GM03348 (cell line): ENCODE results near the gene TFDP1.

ENCODE experiments used
- DNase-seq: peaks from one replicate; pipeline ENCODE4 v3.0.0; 2012; ENCODE audit warnings: low spot score

The TFDP1 gene

DNA sequence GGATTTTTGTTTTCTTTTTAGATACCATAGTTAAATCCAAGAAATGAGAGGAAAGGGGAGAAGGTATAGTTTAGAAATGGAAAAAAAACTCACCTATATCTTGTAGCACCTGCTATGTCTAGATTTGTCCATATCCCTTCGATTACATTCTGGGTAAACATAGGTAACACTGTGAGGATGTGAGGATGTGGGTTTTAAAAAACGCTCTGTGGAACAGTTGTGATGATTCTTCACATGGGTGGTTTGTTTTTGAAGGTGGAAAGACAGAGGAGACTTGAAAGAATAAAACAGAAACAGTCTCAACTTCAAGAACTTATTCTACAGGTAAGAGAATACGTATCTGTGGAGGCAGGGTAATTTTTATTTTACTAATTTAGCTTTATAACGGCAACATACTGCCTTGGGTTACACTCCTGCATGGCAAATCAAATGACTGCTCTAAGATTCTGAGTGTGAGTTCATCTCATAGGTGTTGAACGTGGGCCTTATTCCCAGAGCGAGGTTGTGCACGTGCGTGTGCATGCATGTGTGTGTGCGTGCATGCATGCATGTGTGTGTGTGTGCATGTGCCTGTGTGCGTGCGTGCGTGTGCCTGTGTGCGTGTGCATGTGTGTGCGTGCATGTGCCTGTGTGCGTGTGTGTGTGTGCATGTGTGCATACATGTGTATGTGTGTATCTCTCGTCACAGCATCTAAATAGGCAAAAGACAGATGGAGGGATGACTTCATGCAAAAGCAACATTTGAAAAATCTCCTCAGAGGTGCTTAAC lies 49.9 kb downstream of the TFDP1 start:
- DNase-seq, result no peak

DNA sequence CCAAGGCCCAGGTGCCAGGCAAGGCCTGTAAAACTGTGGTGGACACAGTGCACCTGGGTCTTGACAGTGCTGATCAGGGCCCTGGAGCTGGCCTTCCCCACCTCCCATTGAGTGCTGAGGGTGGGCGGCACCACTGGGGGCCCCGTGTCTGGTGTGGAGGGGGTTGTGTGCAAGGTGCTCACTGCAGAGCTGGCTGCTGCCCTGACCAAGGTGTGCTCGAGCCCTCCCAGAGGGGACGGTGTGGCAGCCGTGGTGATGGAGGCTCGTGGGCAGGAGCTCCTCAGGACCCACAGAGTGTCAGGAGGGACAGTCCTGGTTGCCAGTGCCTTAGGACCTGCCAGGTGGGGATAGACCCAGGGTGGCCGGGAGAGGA lies 50.5 kb downstream of the TFDP1 start:
- DNase-seq, result no peak

DNA sequence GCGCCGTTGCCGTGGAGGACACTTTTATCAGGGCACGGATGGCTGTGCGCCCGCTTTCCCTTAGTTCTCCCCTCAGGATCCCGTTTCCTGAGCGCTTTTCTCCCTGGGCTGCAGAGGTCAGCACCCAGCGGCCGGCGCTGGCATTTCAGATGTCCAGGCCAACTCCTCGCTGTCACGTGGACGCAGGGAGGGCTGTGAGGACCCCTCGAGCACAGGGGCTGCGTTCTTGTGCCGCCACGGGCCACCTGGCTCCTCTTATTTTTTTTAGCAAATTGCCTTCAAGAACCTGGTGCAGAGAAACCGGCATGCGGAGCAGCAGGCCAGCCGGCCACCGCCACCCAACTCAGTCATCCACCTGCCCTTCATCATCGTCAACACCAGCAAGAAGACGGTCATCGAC lies 51.2 kb downstream of the TFDP1 start:
- no peak for DNase-seq

DNA sequence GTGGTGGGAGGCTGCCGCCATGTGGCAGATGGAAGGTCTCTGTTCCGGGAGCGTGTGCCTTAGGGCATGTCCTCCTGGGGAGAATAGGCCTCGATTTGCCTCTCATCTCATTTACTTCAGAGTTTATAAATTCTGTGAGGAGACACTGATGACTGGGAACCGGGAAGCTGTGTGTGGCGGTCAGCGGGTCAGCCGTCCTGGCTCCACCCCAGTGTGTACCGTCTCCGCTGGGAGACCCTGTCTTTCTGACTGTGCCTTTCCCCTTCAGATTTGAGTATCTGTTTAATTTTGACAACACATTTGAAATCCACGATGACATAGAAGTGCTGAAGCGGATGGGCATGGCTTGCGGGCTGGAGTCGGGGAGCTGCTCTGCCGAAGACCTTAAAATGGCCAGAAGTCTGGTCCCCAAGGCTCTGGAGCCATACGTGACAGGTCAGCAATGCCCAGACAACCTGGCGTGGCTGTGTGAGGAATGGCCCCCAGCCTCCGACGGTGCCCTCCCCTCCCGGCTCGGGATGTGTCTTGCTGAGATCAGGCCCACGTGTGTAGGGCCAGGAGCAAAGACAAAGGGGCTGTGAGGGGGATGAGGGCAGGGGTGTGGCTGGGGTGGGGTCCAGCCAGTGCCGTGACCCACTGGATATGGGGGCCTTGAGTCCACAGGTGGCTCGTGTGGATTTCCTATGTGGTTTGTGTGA lies 51.9 kb downstream of the TFDP1 start:
- no peak for DNase-seq

DNA sequence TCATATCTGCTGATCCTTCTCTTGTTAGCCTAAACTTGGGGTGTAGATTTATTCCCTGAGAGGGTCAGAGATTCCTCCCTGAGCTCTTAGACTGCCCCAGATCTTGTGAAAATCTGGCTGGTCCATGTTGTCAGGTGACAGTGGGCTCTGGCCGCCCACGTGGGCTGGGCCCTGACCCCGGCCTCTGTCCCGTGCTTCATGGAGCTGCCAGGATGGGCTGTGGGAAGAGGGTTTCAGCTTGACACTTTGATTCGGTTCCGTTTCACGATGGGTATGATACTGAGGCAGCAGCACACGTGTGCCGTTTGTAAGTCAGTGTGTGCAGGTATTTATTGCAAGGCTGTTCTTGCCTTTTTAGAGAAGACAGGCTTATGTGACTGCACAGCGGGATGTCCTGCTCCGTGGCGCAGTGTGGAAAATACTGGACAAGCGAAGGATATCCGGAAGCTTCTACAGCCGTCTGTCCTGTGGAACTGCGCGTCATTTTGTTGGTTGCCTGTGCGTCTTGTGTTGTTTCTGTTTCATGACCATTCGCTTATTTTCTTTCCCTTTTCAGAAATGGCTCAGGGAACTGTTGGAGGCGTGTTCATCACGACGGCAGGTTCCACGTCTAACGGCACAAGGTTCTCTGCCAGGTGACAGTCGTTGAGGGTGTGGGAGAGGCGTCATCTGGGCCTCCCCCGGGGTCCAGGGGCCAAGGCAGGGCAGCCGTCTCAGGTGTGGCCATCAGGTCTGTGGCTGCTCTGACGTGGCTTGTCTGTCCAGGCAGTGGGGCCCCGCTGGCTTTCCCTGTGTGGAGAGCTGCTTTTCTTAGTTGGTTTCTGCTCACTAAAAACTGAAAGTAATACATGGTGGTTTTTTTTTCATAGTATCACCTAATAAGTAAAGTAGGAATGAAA lies 53.0 kb downstream of the TFDP1 start:
- no peak for DNase-seq

DNA sequence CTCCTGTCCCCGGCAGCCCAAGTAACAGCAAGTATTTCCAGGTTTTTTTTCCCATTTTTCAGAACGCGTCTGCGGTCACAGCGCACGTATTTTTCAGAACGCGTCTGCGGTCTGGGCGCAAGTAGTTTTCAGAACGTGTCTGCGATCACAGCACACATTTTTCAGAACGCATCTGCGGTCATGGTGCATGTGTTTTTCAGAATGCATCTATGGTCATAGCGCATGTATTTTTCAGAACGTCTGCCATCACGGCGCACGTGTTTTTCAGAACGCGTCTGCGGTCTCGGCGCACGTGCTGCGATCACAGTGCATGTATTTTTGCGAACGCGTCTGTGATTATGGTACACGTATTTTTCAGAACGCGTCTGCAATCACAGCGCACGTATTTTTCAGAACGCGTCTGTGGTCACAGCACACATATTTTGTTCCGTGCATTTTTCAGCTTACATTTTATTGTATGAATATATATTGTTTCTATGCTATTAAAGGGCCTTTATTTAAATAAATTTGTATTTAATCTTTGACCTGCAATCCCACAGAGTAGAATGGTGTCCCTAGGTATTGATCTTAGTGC lies 53.7 kb downstream of the TFDP1 start:
- DNase-seq, result no peak

DNA sequence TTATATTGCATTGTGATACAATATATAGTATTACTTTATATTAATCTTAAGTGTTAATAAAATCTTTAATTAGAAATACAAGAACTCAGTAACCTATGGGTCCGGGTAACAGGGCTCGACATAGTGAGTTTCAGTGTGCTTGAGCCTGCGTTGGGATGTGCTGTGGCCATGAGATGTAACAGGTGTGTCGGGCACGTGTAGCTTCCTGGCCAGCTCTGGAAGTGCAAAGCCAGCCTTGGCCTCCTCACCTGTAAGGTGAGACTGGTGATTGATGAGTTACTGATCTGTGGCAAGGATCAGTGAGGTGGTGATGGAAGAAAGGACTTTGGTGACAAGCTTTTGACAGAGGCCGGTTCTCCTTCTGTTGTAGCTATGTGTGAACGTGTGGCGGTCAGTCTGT lies 54.3 kb downstream of the TFDP1 start:
- no peak for DNase-seq

DNA sequence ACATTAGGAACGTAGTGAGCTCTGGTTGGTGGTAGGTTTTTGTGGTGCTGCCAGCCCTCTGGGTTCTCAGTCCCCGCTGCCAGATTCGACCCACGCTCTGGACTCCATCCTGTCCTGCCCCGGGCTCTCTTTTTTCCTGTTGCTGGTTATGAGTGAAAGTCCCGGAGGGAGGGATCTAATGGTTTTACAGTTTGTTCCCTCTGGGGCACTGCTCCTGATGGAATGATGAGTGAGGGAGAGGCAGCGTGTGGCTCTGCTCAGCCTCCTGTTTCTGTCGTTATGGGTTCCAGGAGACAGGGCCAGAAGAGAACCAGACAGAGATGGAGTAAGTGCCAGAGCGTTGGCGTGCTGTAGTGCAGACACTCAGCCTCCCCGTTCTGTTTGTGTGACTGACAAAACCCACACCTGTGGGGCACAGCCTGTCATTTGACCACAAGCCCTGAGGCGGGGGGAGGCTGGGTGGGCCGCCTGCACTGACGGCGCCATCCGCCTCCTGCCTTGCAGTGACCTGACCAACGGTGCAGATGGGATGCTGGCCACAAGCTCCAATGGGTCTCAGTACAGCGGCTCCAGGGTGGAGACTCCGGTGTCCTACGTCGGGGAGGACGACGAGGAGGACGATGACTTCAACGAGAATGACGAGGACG lies 55.2 kb downstream of the TFDP1 start:
- DNase-seq, result peak; percentile 68

DNA sequence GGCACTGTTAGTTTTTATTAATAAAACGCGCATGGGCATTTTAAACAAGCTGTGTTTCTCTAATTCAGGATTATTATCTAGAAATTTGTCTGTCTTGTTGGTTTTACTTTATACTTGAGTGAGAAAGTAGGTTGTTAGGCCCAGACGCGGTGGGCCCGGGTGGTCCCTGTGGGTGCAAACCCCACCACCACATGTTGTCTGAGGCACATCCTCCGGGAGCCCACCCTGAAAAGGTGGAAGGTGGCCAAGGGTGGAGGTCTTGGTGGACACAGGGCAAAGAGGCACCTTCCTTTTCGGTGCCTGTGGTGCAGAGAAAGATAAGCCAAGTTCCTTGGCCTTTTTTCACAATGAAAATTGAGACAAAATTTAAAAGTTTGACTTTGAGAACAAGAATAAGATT lies 56.9 kb downstream of the TFDP1 start:
- DNase-seq, result no peak

DNA sequence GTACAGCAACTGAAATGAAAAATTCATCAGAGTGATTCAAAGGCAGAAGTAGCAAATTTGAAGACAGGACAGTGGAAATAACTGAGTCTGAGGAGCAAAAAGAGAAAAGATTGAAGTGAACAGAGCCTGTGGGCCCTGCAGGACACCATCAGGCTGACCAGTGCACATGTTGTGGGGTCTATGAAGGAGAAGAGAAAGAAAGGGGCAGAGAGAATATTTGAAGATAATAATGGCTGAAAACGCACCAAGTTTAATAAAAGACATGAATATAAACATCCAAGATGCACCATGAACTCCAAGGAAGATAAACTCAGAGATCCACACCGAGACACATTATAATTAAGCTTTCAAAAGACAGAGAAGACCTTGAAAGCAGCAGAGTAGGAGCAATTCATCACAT lies 58.0 kb downstream of the TFDP1 start:
- no peak for DNase-seq

DNA sequence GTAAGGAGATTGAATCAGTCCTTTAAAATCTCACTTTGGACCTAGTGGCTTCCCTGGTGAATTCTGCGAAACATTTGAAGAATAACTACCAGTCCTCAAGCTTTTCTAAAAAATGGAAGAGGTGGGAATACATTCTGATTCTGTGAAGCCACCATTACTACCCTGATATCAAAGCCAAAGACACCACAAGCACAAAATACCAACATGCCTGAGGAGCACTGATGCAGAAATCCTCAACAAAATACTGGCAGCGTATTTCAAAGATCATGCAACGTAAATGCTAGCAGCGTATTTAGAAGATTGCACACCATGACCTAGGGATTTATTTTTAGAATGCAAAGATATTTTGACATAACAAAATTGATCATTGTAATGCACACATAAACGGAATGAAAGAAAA lies 59.0 kb downstream of the TFDP1 start:
- DNase-seq, result no peak

DNA sequence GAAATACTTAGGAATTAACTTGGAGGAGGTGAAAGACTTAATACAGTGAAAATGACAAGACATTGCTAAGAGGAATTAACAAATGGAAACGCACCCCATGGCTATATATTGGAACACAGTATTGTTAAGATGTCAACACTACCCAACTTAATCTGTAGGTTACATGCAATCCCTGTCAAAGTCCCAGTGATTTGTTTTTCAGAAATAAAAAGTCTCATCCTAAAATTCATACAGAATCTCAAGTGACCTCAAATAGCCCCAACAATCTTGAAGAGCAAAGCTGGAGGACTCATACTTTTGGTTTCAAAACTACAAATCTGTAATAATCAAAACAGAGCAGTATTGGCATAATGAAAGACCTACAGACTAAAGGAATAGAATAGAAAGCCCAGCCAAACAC lies 60.2 kb downstream of the TFDP1 start:
- no peak for DNase-seq

DNA sequence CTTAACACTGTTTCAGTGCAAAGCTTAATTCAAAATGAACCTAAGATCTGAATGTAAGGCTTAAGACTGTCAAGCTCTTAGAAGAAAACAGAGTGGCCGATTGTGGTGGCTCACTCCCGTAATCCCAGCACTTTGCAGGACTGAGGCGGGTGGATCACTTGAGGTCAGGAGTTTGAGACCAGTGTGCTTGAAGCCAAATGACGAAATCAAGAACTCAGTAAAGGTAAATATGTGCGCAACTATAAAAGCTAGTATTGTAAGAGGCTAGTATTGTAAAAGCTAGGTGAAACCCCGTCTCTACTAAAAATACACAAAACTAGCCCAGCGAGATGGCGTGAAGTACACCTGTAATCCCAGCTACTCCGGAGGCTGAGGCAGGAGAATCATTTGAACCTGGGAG lies 60.8 kb downstream of the TFDP1 start:
- DNase-seq, result no peak

DNA sequence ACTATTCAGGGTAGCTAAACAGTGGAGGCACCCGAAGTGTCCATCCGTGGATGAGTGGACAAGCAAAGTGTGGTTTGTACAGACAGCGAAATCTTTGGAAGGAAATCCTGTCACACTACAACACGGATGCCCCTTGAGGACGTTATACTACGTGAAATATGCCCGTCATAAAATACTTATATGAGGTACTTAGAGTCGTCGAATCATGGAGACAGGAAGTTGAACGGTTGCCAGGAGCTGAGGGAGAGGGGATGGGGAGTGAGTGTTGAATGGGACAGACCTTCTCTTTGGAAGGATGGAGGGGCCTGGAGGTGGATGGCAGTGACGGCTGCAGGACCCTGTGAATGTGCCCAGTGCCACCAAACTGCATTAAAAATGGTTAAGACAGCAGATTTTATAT lies 61.8 kb downstream of the TFDP1 start:
- DNase-seq, result no peak

DNA sequence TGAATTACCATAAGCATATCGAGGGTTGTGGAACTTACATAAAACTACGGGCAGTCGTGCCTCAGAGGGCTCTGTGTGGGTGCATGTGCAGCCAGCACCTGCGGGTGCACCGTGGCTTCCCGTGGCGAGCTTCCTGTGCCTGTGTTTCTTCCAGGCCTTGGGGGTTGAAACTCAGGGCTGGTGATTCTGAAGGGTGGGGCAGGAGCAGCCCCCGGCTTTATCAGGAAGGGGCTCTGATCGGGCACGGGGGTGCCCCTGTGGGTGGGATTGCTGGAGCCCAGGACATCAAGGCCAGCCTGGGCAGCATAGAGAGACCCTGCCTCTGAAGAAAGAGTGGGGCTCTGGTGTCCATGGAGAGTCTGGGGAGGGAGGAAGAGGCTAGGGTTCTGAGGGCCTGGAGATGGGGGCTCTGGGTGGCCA lies 62.4 kb downstream of the TFDP1 start:
- no peak for DNase-seq

DNA sequence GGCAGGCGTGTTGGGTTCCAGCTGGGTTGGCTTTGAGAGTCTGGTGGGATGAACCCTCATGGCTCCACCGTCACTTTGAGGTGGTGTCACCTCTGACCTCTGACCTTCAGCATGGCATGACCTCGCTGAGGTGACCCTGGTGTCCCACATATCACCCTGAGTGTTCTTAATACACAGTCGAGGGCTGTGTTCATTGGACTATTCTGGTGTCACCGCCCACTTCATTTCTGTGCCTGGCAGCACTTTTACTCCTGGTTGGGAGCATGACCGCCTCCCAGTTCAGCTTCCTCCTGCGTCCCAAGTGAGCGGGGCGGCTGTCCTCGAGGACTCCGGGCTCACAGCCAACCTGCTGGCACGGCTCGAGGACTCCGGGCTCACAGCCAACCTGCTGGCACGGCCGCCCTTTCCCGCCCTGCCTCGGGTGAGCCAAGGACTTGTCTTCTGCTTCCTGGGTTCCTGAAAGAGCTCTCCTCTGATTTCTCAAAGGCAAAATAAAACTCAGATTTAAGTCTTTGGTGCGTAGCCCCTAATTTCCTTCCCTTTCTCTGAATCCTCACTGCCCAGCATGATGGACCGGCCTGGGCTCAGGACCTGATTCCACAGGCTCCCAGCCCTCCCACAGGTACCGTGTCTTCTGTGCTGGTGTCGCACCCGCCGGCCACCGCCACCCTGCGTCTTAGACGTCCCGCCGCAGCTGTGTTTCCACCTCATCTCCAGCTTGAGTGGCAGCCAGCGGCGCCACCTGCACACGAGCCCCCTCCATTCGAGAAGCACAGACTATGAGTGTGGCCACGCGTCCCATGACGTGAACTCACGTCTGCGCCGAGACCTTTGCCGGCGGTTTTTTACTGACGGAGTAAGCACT lies 63.0 kb downstream of the TFDP1 start:
- DNase-seq, result no peak

DNA sequence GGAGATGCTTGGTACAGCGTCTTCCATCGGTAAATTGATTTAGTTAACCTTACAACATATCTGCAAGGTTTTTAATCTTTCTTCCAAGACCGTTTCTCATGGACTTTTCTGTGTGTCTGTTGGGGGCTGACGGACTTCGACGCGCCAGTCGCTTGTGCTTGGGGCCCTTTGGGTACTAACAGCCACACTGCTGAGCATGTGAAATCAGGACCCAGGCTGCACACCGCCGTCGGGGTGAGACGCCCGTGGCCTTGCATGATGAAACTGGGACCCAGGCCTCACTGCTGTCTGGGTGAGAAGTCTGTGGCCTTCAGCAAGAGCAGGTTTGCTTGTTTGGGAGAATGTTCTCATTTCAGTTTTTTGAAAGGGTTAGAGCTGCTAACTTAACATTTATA lies 63.7 kb downstream of the TFDP1 start:
- DNase-seq, result no peak

DNA sequence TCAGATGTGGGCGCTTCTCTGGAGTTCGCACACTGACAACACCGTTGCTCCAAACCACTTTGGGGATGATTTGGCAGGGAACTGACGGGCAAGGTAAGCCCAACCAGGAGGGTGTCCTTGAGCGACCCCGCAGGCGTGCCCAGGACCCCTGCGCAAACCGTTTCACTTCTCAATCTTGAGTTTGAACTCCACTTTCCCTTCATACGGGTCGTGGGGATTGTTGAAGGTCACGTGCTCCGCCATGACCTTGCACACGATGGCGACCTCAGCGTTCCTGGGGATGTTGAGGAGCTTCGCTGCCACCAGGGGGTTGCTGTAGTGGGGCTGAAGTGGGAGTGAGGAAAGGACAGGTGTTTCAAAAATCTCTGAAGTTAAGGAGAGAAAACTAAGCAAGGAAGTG lies 64.7 kb downstream of the TFDP1 start:
- DNase-seq, result no peak

DNA sequence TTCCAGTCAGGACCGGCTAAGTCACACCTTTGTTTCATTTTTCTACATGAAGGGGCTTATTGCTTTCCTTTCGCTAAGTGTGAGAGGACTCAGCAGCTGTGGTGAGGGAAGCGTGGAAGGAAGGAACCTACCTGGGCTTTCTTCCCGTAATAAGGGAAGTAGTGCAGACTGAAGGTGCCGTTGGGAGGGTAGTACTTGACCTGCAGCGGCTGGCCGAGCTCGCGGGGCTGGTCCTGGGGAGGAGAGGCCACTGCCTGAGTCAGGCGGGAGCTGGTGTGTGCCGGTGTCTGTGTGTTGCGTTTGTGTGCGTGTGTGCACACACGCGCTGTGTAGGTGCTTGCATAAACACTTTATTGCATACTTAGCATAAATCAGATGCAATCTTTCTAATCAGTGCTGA lies 65.7 kb downstream of the TFDP1 start:
- DNase-seq, result no peak

DNA sequence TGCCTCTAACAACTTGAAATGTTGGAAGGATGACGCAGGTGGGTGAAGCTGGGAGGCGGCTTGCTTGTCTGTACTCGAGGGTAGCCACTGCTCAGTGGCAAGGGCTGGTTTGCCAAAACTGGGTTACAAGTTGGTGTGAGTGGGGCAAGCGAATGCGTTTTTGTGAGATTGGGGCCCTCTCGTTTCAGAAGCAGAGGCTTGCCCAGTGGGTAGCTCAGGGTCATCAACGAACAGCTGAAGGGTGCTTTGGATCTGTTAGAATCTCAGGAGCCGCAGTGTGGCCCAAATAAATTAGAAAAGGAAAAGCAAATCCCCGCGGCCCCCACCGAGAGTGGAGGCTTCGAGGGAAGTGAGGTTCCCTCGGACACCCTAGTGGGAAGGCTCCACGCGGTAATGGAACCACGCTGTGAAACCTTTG lies 66.2 kb downstream of the TFDP1 start:
- DNase-seq, result no peak
